GM12878 (cell line): ENCODE data around the gene TMC8. TPM values are rescaled to one million over a fixed set of nuclear protein-coding genes. Genes with fewer than 3 reads are reported as not detected.

Experiments used
- ATAC-seq: fragments of 200-7000 bp; cut with Tn5 transposase; 3 replicates; pipeline ENCODE4 v1.9.1; 2020; ENCODE audit warnings: mild to moderate bottlenecking, moderate library complexity
- BruUV-seq: library from RNA; stranded (reverse); fragments of 400-500 nt; replicated peaks from 2 replicates; lab custom pipeline; 2021; lab: Mats Ljungman, UMichigan
- CTCF ChIA-PET: fragments of 300-600 bp; sonication (Branson Sonifier 250); formaldehyde crosslinking; extraction: SDS; loops from one replicate; lab custom pipeline; 2021; ENCODE audit warnings: inconsistent platforms; lab: Yijun Ruan, JAX
- POLR2A ChIA-PET: fragments of 350-600 bp; formaldehyde crosslinking; extraction: SDS; loops from one replicate; lab custom pipeline; 2021; ENCODE audit warnings: inconsistent platforms; lab: Charles Lee
- RAD21 ChIA-PET: fragments of 300-600 bp; sonication (Branson Sonifier 250); formaldehyde crosslinking; loops from one replicate; lab custom pipeline; 2023; ENCODE audit warnings: antibody characterized with exemption; ENCODE audit not compliant: unreplicated experiment; lab: Charles Lee
- SMC1A ChIA-PET: fragments of 300-600 bp; sonication (Branson Sonifier 250); formaldehyde crosslinking; loops from one replicate; lab custom pipeline; 2023; ENCODE audit not compliant: unreplicated experiment, uncharacterized antibody; lab: Charles Lee
- DNase-seq: peaks from one replicate; pipeline ENCODE4 v3.0.0-alpha.2; 2011; ENCODE audit warnings: low read depth, low spot score
- FAIRE-seq: peaks from 3 replicates; lab custom pipeline; 2011; peaks lifted over from hg19 to GRCh38; lab: Jason Lieb, UNC
- H2AFZ ChIP-seq: 2 replicates; pipeline ENCODE4 v1.6.0; 2011; ENCODE audit warnings: low read depth, low read length, control low read depth; ENCODE audit not compliant: control insufficient read depth
- H3K27ac ChIP-seq: 2 replicates; pipeline ENCODE4 v1.5.1; 2011; ENCODE audit warnings: control low read depth; ENCODE audit not compliant: control insufficient read depth, insufficient read depth
- H3K27me3 ChIP-seq, 2 experiments: replicated peaks in 1 of 2; 2 replicates each; pipeline versions ENCODE4 v1.6.0 to v1.6.1; 2011; ENCODE audit warnings: low read length in 1 of 2; ENCODE audit not compliant: control insufficient read depth in 2 of 2, insufficient read depth in 2 of 2
- H3K36me3 ChIP-seq, 2 experiments: 2 replicates each; pipeline ENCODE4 v1.5.1; 2011; ENCODE audit warnings: low read length in 1 of 2; ENCODE audit not compliant: control insufficient read depth in 2 of 2, insufficient read depth in 2 of 2
- H3K4me1 ChIP-seq: 2 replicates; pipeline ENCODE4 v1.6.1; 2011; ENCODE audit warnings: mild to moderate bottlenecking, low read length, moderate library complexity, mixed read lengths; ENCODE audit not compliant: control insufficient read depth, insufficient read depth
- H3K4me2 ChIP-seq: 2 replicates; pipeline ENCODE4 v1.6.0; 2011; ENCODE audit warnings: control low read depth; ENCODE audit not compliant: control insufficient read depth, insufficient read depth
- H3K4me3 ChIP-seq: fragments of 200-600 bp; sonication (generic); 2 replicates; pipeline ENCODE4 v1.5.1; 2016
- H3K79me2 ChIP-seq: 2 replicates; pipeline ENCODE4 v1.6.0; 2011; ENCODE audit warnings: low read length; ENCODE audit not compliant: control insufficient read depth, insufficient read depth
- H3K9ac ChIP-seq: 2 replicates; pipeline ENCODE4 v1.8.0; 2011; ENCODE audit warnings: low read length, control low read depth, mixed read lengths; ENCODE audit not compliant: control insufficient read depth, insufficient read depth
- H3K9me3 ChIP-seq: replicated peaks from 3 replicates; pipeline ENCODE4 v1.5.1; 2011; ENCODE audit warnings: mild to moderate bottlenecking, low read length; ENCODE audit not compliant: control insufficient read depth, insufficient read depth
- H4K20me1 ChIP-seq: 2 replicates; pipeline ENCODE4 v1.6.0; 2011; ENCODE audit not compliant: control insufficient read depth, insufficient read depth
- EGR1 ChIP-seq, 2 experiments: IDR thresholded peaks; 1 replicate in 1 of 2; 2 replicates in 1 of 2; pipeline ENCODE4 v1.6.1; 2011 to 2012; ENCODE audit warnings: low read depth in 2 of 2, low read length in 2 of 2, borderline replicate concordance in 1 of 2, mild to moderate bottlenecking in 1 of 2, moderate library complexity in 1 of 2
- HDGF ChIP-seq: fragments of 450-650 bp; IDR thresholded peaks from 2 replicates; pipeline ENCODE4 v1.6.1; 2016; ENCODE audit warnings: antibody characterized with exemption
- MTA2 ChIP-seq: fragments of 450-650 bp; IDR thresholded peaks from 2 replicates; pipeline ENCODE4 v1.6.1; 2016; ENCODE audit warnings: low read depth, mild to moderate bottlenecking, moderate library complexity
- MXI1 ChIP-seq: fragments of 150-350 bp; IDR thresholded peaks from 2 replicates; pipeline ENCODE4 v1.6.1; 2011; ENCODE audit warnings: low read depth, mild to moderate bottlenecking, inconsistent platforms, low read length, improper control_type of control experiment
- SMC3 ChIP-seq: IDR thresholded peaks from 2 replicates; pipeline ENCODE4 v1.6.1; 2011; ENCODE audit warnings: low read length, improper control_type of control experiment, borderline replicate concordance
- TCF12 ChIP-seq: IDR thresholded peaks from 2 replicates; pipeline ENCODE4 v1.6.1; 2011; ENCODE audit warnings: low read depth, mild to moderate bottlenecking, low read length
- WRNIP1 ChIP-seq: IDR thresholded peaks from 2 replicates; pipeline ENCODE4 v1.6.1; 2011; ENCODE audit warnings: low read depth, low read length, improper control_type of control experiment, borderline replicate concordance
- WGBS: methylation state at CpG from one replicate; pipeline ENCODE4 v1.1.6; 2016; ENCODE audit warnings: low lambda C conversion rate; ENCODE audit not compliant: insufficient replicate concordance, insufficient coverage; ENCODE audit errors: missing lambda C conversion rate; 5-methylcytosine and 5-hydroxymethylcytosine counted together
- in situ Hi-C: fragments of 300-500 bp; cut with MboI; formaldehyde crosslinking; loops from 9 replicates; pipeline ENCODE4 v1.14.3; 2018; ENCODE audit warnings: mixed read lengths
- intact Hi-C: fragments of 100-400 bp; cut with micrococcal nuclease; formaldehyde crosslinking; loops from one replicate; pipeline ENCODE4 v1.14.2; 2022; ENCODE audit not compliant: unreplicated experiment
- polyA plus RNA-seq, 11 experiments: library from polyadenylated mRNA; depleted of rRNA in 4 of 11; unstranded in 6 of 11; stranded (reverse) in 5 of 11; fragments of >200 nt; fragmentation: Nextera tagmentation in 4 of 11; fragmentation: Illumina TruSeq in 1 of 11; extraction: Ambion mirVana in 4 of 11; extraction: Trizol in 1 of 11; gene quantifications; 1 replicate in 1 of 11; 2 replicates in 10 of 11; pipeline versions ENCODE4 v1.2.1 to v1.2.3, GENCODE V29; 2011 to 2016; ENCODE audit warnings: inconsistent platforms in 2 of 11, missing spikeins in 2 of 11, low read depth in 1 of 11
- total RNA-seq, 4 experiments: library from RNA; depleted of rRNA in 3 of 4; stranded (reverse); fragments of >200 nt in 3 of 4; fragmentation: Illumina TruSeq in 1 of 4; extraction: Trizol in 1 of 4; gene quantifications; 2 replicates each; pipeline versions ENCODE4 v1.2.1 to v1.2.3, GENCODE V29; 2013 to 2021
- TF ChIP-seq, protein P1 (sequence below): IDR thresholded peaks from 2 replicates; pipeline ENCODE4 v1.6.1; 2012; ENCODE audit warnings: mild to moderate bottlenecking, low read depth, low read length
- TF ChIP-seq, protein P2 (sequence below): IDR thresholded peaks from 2 replicates; pipeline ENCODE4 v1.6.1; 2011; ENCODE audit warnings: borderline replicate concordance, low read depth, mild to moderate bottlenecking, moderate library complexity, mixed read lengths, low read length; ENCODE audit not compliant: insufficient read depth; ENCODE audit errors: extremely low read length
- TF ChIP-seq, protein P3 (sequence below): fragments of 450-650 bp; formaldehyde crosslinking; IDR thresholded peaks from 2 replicates; pipeline ENCODE4 v1.5.0; 2022; ENCODE audit warnings: mild to moderate bottlenecking, missing genetic modification characterization
- TF ChIP-seq, protein P4 (sequence below): fragments of 450-650 bp; IDR thresholded peaks from 2 replicates; pipeline ENCODE4 v1.6.1; 2017; ENCODE audit warnings: low read depth, mild to moderate bottlenecking, moderate library complexity

Gene TMC8
- total and polyA plus RNA-seq, 10 of the 15 experiments (the other 5 are each of a cell fraction or from before 2014, with no cell fraction given): 2.7 to 128 (median 40.0) TPM

DNA sequence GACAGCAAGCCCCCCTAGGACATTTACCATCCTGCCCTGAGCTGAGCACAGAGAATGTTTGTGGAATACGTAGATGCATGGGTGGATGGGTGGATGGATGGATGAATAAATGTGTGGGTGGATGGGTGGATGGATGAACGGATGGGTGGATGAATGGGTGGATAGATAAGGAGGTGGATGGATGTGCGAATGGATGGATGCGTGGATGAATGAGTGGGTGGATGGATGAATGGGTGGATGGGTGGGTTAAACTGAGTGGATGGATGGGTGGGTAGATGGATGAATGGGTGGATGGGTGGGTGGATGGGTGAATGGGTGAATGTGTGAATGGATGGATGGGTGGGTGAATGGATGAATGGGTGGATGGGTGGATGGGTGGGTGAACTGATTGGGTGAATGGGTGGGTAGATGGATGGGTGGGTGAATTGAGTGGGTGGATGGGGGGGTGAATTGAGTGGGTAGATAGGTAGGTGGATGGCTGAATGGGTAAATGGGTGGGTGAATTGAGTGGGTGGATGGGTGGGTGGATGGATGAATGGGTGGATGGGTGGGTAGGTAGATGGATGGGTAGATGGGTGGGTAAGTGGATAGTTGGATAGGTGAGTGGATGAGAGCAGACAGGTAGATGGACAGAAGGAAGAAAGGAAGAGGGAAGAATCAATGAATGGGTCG is 7.2 kb upstream of the TMC8 start:
- peak overlapping the region; percentile 95; the same call in 1 of the 2 replicates for H3K27ac ChIP-seq
- in situ Hi-C loops (no loop called here), intact Hi-C loops (no loop called here)
- ChIA-PET RAD21 (interaction anchor here (1.2 to 3.2 kb wide), 3 partner anchors 11 to 53 kb away, joined by 6 to 29 read pairs (median 26); no protein-coding TSS in a partner anchor), SMC1A (interaction anchor here (1.0 to 2.4 kb wide), 3 partner anchors 11 to 60 kb away, joined by 3 to 14 read pairs (median 3); no protein-coding TSS in a partner anchor), POLR2A (interaction anchor here (0.6 to 8.0 kb wide), 6 partner anchors 11 to 83 kb away, joined by 3 to 85 read pairs (median 6); partner anchors contain the start of gene SYNGR2), CTCF (interaction anchor here (2.1 to 12.7 kb wide), 3 partner anchors 13 to 52 kb away, joined by 5 to 100 read pairs (median 66); no protein-coding TSS in a partner anchor)
- BruUV-seq: TSS peak; percentile 41
- 92% methylated on average over 5 of the region's 5 CpGs for WGBS
- no peak overlapping the region for H3K9ac ChIP-seq
- TF ChIP-seq TCF12: no peak
- TF ChIP-seq WRNIP1: no peak
- 0 out of 2 replicates have a peak, but pooled peaks have one; percentile 19 for TF ChIP-seq HDGF
- TF ChIP-seq, protein P1, sequence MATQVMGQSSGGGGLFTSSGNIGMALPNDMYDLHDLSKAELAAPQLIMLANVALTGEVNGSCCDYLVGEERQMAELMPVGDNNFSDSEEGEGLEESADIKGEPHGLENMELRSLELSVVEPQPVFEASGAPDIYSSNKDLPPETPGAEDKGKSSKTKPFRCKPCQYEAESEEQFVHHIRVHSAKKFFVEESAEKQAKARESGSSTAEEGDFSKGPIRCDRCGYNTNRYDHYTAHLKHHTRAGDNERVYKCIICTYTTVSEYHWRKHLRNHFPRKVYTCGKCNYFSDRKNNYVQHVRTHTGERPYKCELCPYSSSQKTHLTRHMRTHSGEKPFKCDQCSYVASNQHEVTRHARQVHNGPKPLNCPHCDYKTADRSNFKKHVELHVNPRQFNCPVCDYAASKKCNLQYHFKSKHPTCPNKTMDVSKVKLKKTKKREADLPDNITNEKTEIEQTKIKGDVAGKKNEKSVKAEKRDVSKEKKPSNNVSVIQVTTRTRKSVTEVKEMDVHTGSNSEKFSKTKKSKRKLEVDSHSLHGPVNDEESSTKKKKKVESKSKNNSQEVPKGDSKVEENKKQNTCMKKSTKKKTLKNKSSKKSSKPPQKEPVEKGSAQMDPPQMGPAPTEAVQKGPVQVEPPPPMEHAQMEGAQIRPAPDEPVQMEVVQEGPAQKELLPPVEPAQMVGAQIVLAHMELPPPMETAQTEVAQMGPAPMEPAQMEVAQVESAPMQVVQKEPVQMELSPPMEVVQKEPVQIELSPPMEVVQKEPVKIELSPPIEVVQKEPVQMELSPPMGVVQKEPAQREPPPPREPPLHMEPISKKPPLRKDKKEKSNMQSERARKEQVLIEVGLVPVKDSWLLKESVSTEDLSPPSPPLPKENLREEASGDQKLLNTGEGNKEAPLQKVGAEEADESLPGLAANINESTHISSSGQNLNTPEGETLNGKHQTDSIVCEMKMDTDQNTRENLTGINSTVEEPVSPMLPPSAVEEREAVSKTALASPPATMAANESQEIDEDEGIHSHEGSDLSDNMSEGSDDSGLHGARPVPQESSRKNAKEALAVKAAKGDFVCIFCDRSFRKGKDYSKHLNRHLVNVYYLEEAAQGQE: no peak
- no peak for TF ChIP-seq SMC3
- TF ChIP-seq, protein P2, sequence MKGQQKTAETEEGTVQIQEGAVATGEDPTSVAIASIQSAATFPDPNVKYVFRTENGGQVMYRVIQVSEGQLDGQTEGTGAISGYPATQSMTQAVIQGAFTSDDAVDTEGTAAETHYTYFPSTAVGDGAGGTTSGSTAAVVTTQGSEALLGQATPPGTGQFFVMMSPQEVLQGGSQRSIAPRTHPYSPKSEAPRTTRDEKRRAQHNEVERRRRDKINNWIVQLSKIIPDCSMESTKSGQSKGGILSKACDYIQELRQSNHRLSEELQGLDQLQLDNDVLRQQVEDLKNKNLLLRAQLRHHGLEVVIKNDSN: no peak
- TF ChIP-seq MXI1: no peak
- TF ChIP-seq, protein P3, sequence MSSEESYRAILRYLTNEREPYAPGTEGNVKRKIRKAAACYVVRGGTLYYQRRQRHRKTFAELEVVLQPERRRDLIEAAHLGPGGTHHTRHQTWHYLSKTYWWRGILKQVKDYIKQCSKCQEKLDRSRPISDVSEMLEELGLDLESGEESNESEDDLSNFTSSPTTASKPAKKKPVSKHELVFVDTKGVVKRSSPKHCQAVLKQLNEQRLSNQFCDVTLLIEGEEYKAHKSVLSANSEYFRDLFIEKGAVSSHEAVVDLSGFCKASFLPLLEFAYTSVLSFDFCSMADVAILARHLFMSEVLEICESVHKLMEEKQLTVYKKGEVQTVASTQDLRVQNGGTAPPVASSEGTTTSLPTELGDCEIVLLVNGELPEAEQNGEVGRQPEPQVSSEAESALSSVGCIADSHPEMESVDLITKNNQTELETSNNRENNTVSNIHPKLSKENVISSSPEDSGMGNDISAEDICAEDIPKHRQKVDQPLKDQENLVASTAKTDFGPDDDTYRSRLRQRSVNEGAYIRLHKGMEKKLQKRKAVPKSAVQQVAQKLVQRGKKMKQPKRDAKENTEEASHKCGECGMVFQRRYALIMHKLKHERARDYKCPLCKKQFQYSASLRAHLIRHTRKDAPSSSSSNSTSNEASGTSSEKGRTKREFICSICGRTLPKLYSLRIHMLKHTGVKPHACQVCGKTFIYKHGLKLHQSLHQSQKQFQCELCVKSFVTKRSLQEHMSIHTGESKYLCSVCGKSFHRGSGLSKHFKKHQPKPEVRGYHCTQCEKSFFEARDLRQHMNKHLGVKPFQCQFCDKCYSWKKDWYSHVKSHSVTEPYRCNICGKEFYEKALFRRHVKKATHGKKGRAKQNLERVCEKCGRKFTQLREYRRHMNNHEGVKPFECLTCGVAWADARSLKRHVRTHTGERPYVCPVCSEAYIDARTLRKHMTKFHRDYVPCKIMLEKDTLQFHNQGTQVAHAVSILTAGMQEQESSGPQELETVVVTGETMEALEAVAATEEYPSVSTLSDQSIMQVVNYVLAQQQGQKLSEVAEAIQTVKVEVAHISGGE (CRISPR knock-in tag): no peak
- TF ChIP-seq, protein P4, sequence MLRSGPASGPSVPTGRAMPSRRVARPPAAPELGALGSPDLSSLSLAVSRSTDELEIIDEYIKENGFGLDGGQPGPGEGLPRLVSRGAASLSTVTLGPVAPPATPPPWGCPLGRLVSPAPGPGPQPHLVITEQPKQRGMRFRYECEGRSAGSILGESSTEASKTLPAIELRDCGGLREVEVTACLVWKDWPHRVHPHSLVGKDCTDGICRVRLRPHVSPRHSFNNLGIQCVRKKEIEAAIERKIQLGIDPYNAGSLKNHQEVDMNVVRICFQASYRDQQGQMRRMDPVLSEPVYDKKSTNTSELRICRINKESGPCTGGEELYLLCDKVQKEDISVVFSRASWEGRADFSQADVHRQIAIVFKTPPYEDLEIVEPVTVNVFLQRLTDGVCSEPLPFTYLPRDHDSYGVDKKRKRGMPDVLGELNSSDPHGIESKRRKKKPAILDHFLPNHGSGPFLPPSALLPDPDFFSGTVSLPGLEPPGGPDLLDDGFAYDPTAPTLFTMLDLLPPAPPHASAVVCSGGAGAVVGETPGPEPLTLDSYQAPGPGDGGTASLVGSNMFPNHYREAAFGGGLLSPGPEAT: no peak
- peak in 1 of 2 experiments; percentile 27; a peak in 1 of 3 replicates for TF ChIP-seq EGR1 (IDR thresholded peaks at IDR 0.05; ENCODE audit: borderline replicate concordance in 1 of 2, low read depth in 2 of 2, low read length in 2 of 2)
- no peak for TF ChIP-seq MTA2
- peaks cover 14 to 19% of the 10 kb centered on the region in 2 experiments for H3K36me3 ChIP-seq
- peak overlapping the region; percentile 70; the same call in 1 of the 2 replicates for H3K4me3 ChIP-seq
- no peak overlapping the region for H2AFZ ChIP-seq
- FAIRE-seq: no peak
- H3K9me3 ChIP-seq: no peaks in the 10 kb centered on the region
- no peak for DNase-seq
- H3K4me2 ChIP-seq: peak overlapping the region; percentile 100
- no peaks in the 10 kb centered on the region for H4K20me1 ChIP-seq
- peaks cover 77% of the 10 kb centered on the region for H3K79me2 ChIP-seq
- H3K27me3 ChIP-seq: no peaks in the 10 kb centered on the region
- no peak for ATAC-seq
- peaks cover 61% of the 10 kb centered on the region for H3K4me1 ChIP-seq
